Measurements from ENCODE around the gene NALCN. TPM values are rescaled to one million over a fixed set of nuclear protein-coding genes. Genes with fewer than 3 reads are reported as not detected.

NALCN gene
- total RNA-seq, 4 donors from 2014 or later = under 0.01 to 13.2 (median 1.4) TPM

DNA sequence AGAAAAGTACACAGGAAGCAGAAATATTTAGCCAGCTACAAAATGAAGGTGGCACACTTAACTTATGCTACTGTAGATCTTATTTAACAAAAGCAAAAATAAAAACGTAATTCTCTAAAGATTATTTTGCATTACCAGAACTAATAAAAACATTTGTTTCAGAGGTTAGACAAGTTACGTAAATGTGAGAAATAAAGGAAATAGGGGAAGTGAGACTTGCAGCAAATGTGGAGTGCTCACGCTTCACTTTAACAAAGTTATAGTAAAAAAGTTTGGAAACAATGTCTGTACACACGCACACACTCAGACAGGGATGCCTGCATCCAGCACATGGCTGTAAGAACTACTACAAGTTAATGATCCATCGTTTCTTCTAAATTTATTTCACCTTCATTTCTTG lies 83.7 kb downstream of the NALCN start:
- intact Hi-C loops (cut with DNase I; ENCODE audit: low total_unique reads) = no loop called here
- H3K27ac ChIP-seq = no peak overlapping the region
- no peaks in the 10 kb centered on the region for H3K4me1 ChIP-seq
- H3K27me3 ChIP-seq = no peaks in the 10 kb centered on the region
- DNase-seq = no peak
- H3K9me3 ChIP-seq = no peaks in the 10 kb centered on the region
- TF ChIP-seq, protein P1, sequence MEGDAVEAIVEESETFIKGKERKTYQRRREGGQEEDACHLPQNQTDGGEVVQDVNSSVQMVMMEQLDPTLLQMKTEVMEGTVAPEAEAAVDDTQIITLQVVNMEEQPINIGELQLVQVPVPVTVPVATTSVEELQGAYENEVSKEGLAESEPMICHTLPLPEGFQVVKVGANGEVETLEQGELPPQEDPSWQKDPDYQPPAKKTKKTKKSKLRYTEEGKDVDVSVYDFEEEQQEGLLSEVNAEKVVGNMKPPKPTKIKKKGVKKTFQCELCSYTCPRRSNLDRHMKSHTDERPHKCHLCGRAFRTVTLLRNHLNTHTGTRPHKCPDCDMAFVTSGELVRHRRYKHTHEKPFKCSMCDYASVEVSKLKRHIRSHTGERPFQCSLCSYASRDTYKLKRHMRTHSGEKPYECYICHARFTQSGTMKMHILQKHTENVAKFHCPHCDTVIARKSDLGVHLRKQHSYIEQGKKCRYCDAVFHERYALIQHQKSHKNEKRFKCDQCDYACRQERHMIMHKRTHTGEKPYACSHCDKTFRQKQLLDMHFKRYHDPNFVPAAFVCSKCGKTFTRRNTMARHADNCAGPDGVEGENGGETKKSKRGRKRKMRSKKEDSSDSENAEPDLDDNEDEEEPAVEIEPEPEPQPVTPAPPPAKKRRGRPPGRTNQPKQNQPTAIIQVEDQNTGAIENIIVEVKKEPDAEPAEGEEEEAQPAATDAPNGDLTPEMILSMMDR (IDR thresholded peaks at IDR 0.05) = no peak
- TF ChIP-seq POLR2A (IDR thresholded peaks at IDR 0.05) = no peak
- no peak overlapping the region for H3K4me3 ChIP-seq
- no peaks in the 10 kb centered on the region for H3K36me3 ChIP-seq

- intact Hi-C loops (cut with DNase I; ENCODE audit: low total_unique reads) = no loop called here
- H3K4me3 ChIP-seq = no peak overlapping the region
- H3K4me1 ChIP-seq = no peaks in the 10 kb centered on the region
- H3K9me3 ChIP-seq = no peaks in the 10 kb centered on the region
- H3K36me3 ChIP-seq = no peaks in the 10 kb centered on the region
- TF ChIP-seq, protein P1 (IDR thresholded peaks at IDR 0.05) = no peak
- no peak for TF ChIP-seq POLR2A (IDR thresholded peaks at IDR 0.05)
- no peaks in the 10 kb centered on the region for H3K27me3 ChIP-seq
- H3K27ac ChIP-seq = no peak overlapping the region
- DNase-seq = no peak
Measured at GRCh38 chr13:101331731-101332130, 84.6 kb downstream of the NALCN start.

- H3K9me3 ChIP-seq = no peaks in the 10 kb centered on the region
- H3K36me3 ChIP-seq = no peaks in the 10 kb centered on the region
- intact Hi-C loops (cut with DNase I; ENCODE audit: low total_unique reads) = no loop called here
- H3K4me3 ChIP-seq = no peak overlapping the region
- no peaks in the 10 kb centered on the region for H3K27me3 ChIP-seq
- DNase-seq = no peak
- H3K4me1 ChIP-seq = no peaks in the 10 kb centered on the region
- TF ChIP-seq POLR2A (IDR thresholded peaks at IDR 0.05) = no peak
- TF ChIP-seq, protein P1 (IDR thresholded peaks at IDR 0.05) = no peak
- H3K27ac ChIP-seq = no peak overlapping the region
Measured at GRCh38 chr13:101327871-101328270, 88.4 kb downstream of the NALCN start.

DNA sequence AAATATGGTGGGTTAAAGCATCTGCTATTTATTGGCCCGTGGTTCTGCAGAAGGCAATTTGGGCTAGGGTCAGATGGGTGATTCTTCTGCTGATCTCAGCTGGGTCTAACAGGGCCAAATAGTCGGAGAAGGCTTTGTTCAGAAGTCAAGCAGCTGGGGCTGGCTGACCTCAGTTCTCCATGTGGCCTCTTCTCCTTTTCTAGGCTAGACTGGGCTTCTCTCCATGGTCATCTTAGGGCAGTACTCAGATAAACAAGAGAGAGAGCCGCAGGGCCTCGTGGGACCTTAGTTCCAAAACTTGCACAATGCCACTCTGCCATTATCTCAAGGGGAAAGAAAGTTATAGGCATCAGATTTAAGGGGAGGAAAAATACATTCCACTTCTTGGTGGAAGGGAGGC lies 89.6 kb downstream of the NALCN start:
- DNase-seq = no peak
- Histone ChIP-seq H3K27ac (no peak overlapping the region), H3K4me3 (no peak overlapping the region), H3K4me1 (no peaks in the 10 kb centered on the region), H3K9me3 (no peaks in the 10 kb centered on the region), H3K36me3 (no peaks in the 10 kb centered on the region), H3K27me3 (no peaks in the 10 kb centered on the region)
- TF ChIP-seq, protein P1 (IDR thresholded peaks at IDR 0.05) = no peak
- no peak for TF ChIP-seq POLR2A (IDR thresholded peaks at IDR 0.05)
- intact Hi-C loops (cut with DNase I; ENCODE audit: low total_unique reads) = no loop called here

GRCh38 chr13:101325423-101325822 lies 90.9 kb downstream of the NALCN start:
- DNase-seq = no peak
- no peak overlapping the region for H3K4me3 ChIP-seq
- TF ChIP-seq POLR2A (IDR thresholded peaks at IDR 0.05) = no peak
- TF ChIP-seq, protein P1 (IDR thresholded peaks at IDR 0.05) = no peak
- H3K27ac ChIP-seq = no peak overlapping the region
- H3K27me3 ChIP-seq = no peaks in the 10 kb centered on the region
- H3K36me3 ChIP-seq = no peaks in the 10 kb centered on the region
- intact Hi-C loops (cut with DNase I; ENCODE audit: low total_unique reads) = no loop called here
- H3K9me3 ChIP-seq = no peaks in the 10 kb centered on the region
- no peaks in the 10 kb centered on the region for H3K4me1 ChIP-seq

Data from uterus (tissue), 4 donors.